C4-2B (cell line): ENCODE results near the gene CFD.

Source experiments
- ZFX ChIP-seq: fragments of 450-650 bp; IDR thresholded peaks from 2 replicates; pipeline ENCODE4 v1.6.1; 2017
- TF ChIP-seq, protein P1 (sequence below): fragments of 450-650 bp; conservative IDR thresholded peaks from 2 replicates; pipeline ENCODE4 v1.5.1; 2017; ENCODE audit warnings: mild to moderate bottlenecking

DNA sequence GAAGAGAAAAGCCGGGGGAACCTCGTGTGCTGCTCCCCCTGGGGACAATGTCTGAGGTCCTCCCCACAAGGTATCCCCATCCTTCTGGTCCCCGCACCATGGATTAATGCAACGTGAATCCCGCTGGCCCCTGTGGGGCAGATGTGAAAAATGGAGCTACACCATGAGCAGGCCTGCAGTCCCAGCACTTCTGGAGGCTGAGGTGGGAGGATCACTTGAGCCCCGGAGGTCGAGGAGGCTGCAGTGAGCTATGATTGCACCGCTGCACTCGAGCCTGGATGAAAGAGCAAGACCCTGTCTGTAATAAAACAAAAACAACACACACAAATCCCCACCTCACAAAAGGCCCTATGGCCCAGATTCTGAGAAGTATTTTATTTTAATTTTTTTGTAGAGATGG is 1.2 kb upstream of the CFD start:
- TF ChIP-seq, protein P1, sequence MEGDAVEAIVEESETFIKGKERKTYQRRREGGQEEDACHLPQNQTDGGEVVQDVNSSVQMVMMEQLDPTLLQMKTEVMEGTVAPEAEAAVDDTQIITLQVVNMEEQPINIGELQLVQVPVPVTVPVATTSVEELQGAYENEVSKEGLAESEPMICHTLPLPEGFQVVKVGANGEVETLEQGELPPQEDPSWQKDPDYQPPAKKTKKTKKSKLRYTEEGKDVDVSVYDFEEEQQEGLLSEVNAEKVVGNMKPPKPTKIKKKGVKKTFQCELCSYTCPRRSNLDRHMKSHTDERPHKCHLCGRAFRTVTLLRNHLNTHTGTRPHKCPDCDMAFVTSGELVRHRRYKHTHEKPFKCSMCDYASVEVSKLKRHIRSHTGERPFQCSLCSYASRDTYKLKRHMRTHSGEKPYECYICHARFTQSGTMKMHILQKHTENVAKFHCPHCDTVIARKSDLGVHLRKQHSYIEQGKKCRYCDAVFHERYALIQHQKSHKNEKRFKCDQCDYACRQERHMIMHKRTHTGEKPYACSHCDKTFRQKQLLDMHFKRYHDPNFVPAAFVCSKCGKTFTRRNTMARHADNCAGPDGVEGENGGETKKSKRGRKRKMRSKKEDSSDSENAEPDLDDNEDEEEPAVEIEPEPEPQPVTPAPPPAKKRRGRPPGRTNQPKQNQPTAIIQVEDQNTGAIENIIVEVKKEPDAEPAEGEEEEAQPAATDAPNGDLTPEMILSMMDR, result no peak
- TF ChIP-seq ZFX, result no peak
